K562 treated with DMSO at 1 percent for 24 hours (cell line): Measurements from ENCODE around the gene SARS2. TPM values are rescaled to one million over a fixed set of nuclear protein-coding genes. Genes with fewer than 3 reads are reported as not detected.

Source experiments
- total RNA-seq: library from RNA; unstranded; fragments of 300-600 nt; gene quantifications from 2 replicates; pipeline ENCODE4 v1.2.3, GENCODE V29; 2022; ENCODE audit warnings: low read depth; ENCODE audit not compliant: insufficient read depth

The SARS2 gene, protein sequence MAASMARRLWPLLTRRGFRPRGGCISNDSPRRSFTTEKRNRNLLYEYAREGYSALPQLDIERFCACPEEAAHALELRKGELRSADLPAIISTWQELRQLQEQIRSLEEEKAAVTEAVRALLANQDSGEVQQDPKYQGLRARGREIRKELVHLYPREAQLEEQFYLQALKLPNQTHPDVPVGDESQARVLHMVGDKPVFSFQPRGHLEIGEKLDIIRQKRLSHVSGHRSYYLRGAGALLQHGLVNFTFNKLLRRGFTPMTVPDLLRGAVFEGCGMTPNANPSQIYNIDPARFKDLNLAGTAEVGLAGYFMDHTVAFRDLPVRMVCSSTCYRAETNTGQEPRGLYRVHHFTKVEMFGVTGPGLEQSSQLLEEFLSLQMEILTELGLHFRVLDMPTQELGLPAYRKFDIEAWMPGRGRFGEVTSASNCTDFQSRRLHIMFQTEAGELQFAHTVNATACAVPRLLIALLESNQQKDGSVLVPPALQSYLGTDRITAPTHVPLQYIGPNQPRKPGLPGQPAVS
- 25.5 and 31.4 TPM in 2 replicates for total RNA-seq

DNA sequence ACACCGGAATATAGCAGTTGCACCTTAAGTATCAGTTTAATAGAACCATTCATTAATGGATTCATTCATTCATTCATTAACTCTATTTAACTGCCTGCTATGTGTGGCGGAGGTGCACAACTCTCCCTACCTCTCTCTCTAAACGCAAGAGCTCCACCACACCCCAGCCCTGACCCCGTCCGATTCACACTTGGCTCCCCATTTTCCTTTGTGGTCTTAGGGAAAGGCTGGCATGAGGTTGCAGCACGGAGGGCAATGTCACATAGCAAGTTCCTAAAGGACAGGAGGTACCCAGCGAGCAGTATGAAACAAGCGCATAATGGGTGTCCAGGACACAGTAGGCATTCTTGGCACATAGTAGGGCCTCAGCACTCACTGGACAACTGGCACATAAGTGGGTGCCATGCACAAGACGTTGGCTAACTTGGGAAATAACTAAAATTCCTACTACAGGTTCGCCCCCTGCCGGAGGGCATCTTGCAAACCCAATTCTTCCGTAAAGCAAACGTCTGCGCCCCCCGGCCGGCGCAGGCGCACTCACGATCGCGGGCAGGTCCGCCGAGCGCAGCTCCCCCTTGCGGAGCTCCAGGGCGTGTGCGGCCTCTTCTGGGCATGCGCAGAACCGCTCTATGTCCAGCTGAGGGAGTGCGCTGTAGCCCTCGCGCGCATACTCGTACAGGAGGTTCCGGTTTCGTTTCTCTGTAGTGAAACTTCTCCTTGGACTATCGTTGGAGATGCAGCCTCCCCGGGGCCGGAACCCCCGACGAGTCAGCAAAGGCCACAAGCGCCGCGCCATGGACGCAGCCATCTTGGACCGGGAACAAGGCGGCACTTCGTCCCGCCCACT, at the start of gene SARS2:
TSS of gene SARS2 (minus strand) at position 835 of the 847 bp plus-strand sequence. CDS start at position 808, 27 bp downstream.

DNA sequence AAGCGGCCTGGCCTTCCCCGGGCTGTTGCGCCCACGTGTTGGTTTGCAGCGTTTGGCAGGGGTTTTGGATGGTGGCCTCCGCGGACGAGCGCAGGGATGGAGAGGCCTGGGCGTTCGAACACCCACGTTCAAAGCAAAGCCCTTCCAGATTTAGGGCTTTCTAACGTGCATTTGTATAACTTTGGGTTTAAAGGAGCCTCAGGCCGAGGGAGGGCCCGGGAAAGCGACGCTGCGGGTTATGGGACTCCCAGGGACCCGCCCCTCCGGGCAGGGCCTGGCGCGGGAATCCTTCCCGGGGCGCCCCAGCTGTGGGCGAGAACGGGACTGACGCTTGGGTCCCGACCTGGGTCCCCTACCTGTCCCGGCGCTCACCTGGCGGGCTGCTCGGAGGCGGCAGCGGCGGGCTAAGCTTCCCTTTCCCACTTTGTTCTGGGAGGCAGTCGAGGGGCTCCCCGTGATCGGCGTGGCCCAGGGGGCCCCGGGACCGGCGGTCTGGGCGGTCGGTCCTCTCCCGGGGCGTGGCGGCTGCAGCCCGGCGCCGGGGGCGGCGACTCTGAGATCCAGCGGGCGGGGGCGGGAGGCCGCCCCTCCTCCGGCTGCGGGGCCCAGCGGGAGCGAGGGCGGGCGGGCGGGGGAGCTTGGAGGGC, 44.8 kb upstream of the SARS2 start, which contains the start of gene FBXO17:
TSS of gene FBXO17 (minus strand) at position 529 of the 647 bp plus-strand sequence. CDS start 25,423 bp downstream, outside the sequence.

DNA sequence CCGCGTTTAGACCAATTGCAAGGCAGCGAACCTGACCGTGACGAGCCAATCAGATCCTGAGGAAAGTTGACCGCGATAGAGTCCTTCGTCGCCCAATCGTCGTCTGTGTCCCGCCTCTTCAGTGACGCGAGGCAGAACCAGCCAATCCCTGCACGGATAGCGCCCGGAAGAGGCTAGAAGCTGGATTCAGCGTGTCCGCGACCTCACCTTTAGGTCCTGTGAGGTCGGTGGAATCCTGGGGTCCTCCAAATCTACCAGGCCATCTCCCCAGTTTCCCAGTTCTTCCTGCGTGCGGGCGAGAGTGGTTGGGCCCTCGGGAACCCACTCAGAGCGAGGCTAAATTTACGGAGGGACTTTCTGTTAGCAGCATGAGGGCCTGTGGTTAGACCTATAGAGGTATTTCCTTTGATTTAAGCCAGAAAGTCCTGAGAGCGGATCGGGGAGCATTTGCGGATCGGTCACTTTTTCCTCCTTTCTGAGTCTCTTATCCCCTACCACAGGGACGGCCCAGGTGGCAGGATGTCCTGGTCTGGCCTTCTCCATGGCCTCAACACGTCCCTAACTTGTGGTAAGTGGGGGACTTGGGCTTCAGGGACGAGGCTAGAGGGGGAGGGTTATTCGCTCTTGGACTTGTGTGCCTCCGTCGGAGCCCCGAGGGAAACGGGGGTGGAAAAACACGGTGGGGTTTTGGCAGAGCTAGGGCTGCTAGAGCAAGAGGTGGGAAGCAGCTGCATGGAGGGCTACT, 385 bp upstream of the SARS2 start, which contains the start of gene MRPS12:
TSS of gene MRPS12 (plus strand) at position 169 of the 745 bp plus-strand sequence. CDS start at position 520, 351 bp downstream.

DNA sequence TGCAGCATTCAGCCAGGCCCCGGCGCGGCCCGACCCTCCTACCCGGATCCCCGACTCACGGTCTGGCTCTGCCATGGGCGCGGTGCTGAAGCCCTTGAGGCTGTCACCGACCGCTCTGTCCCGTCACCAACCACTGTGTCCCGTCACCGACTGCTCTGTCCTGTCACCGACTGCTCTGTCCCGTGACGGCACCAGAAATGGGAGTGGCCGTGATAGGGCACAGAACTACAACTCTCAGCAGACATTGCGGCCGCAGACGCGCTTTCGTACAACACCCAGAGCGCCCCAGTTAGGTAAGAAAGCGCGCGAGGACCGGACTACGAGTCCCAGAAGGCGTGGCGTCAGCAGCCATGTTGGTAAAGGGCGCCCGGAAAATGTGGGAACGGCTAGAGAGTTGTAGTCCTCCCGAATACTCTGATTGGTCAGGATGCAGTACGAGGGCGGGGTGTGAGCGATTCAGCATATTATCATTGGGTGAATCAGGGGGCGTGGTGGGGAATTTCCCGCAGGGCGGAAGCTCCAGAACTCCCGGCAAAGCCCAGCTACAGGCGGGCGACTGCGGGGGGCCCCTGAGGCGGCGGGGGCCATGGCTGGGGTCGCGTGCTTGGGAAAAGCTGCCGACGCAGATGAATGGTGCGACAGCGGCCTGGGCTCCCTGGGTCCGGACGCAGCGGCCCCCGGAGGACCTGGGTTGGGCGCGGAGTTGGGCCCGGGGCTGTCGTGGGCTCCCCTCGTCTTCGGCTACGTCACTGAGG, 30.9 kb downstream of the SARS2 start, which contains the start of the genes NFKBIB and SIRT2:
TSS of gene NFKBIB (plus strand) at position 523 of the 755 bp plus-strand sequence. CDS start at position 587, 64 bp downstream.
TSS of gene SIRT2 (minus strand) at position 172 of the 755 bp plus-strand sequence. CDS start at position 75, 97 bp downstream.

DNA sequence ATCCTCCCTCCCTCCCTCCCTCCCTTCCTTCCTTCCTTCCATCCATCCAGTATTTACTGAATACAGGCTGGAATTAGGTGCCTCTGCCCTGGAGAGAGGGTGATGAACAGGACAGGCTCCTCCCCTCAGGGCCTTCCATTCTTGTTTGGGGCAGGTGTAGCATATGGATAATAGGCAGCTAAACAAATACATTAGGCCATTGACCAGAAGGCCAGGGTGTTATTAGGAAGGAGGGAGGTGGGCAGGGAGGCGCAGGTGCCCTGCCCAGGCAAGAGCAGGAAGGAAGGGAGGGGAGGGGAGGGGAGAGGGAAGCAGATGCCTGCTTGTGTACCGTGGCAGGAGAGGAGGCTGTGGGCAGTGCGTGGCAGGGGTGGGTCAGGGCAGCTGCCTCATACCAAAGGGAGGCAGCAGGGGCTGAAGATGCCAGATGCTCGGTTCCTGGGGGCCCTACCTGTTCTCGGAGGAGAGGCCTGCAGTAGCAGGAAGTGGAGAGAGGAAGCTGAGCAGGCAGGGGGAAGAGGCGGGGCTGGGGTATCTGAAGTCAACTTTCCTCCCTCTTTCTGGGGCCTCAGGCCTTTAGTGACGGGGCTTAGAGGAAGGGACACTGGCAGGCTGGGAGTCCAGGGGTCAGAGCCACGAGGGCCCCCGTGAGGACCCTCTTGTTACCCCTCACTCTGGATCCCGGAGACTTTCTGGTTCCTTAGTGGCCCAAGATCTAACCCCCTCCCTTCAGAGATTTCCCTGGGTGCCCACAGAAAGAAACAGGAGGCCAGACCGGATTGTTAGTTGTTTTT, 52.6 kb downstream of the SARS2 start, which contains the start of gene RINL:
TSS of gene RINL (minus strand) at position 495 of the 794 bp plus-strand sequence. CDS start 1,533 bp downstream, outside the sequence.

Other genes starting within 250 kb of the SARS2 start
- gene CAPN12, start 186.3 kb downstream of the SARS2 start, total RNA-seq = 0.39 TPM in 1 of 2 replicates, not detected in the other
- gene LGALS7, start 157.2 kb downstream of the SARS2 start, total RNA-seq = not detected in 2 replicates
- not detected in 2 replicates for gene LGALS7B, start 141.6 kb downstream of the SARS2 start, total RNA-seq
- gene LGALS4, start 117.8 kb downstream of the SARS2 start, total RNA-seq = 0.43 TPM in 1 of 2 replicates, not detected in the other
- gene ECH1, start 99.0 kb downstream of the SARS2 start, total RNA-seq = 259 and 262 TPM in 2 replicates
- gene HNRNPL, start 80.8 kb downstream of the SARS2 start, total RNA-seq = 336 and 358 TPM in 2 replicates
- 9.0 and 11.8 TPM in 2 replicates for gene RINL, start 52.5 kb downstream of the SARS2 start, total RNA-seq
- gene SIRT2, start 31.1 kb downstream of the SARS2 start, total RNA-seq = 96.7 and 101 TPM in 2 replicates
- gene NFKBIB, start 30.8 kb downstream of the SARS2 start, total RNA-seq = 31.9 and 32.1 TPM in 2 replicates
- not detected in 2 replicates for gene CCER2, start 18.6 kb downstream of the SARS2 start, total RNA-seq
- 91.0 and 98.5 TPM in 2 replicates for gene MRPS12, start 181 bp upstream of the SARS2 start, total RNA-seq
- gene FBXO17, start 45.0 kb upstream of the SARS2 start, total RNA-seq = 34.1 and 34.9 TPM in 2 replicates
- gene FBXO27, start 101.8 kb upstream of the SARS2 start, total RNA-seq = 7.4 and 8.0 TPM in 2 replicates
- gene ACP7, start 153.6 kb upstream of the SARS2 start, total RNA-seq = not detected in 2 replicates
- 48.0 and 51.2 TPM in 2 replicates for gene PAK4, start 195.0 kb upstream of the SARS2 start, total RNA-seq